Measurements from ENCODE around the gene CEP104. TPM values are rescaled to one million over a fixed set of nuclear protein-coding genes. Genes with fewer than 3 reads are reported as not detected.

CEP104 gene
- total and polyA plus RNA-seq, 9 of the 15 experiments (the other 6 are each of a cell fraction or from before 2014, with no cell fraction given): 11.2 to 63.4 (median 42.6) TPM

- TF ChIP-seq ARNT (IDR thresholded peaks at IDR 0.05) (no peak), TCFL5 (CRISPR knock-in tag; conservative IDR thresholded peaks at IDR 0.05) (no peak), TCF7 (IDR thresholded peaks at IDR 0.05; ENCODE audit: borderline replicate concordance) (no peak), RBM14 (IDR thresholded peaks at IDR 0.05; ENCODE audit: borderline replicate concordance, insufficient read depth, low read depth, low read length) (no peak), USF2 (CRISPR knock-in tag; IDR thresholded peaks at IDR 0.05) (no peak), MCM7 (IDR thresholded peaks at IDR 0.05) (no peak), SRSF7 (optimal IDR thresholded peaks at IDR 0.05; ENCODE audit: low read depth, low read length) (no peak), HINFP (tag; conservative IDR thresholded peaks at IDR 0.05; ENCODE audit: low read depth) (no peak), E2F3 (CRISPR knock-in tag; IDR thresholded peaks at IDR 0.05) (no peak), ZNF217 (CRISPR knock-in tag; IDR thresholded peaks at IDR 0.05) (no peak), TAF1 (IDR thresholded peaks at IDR 0.05; ENCODE audit: control insufficient read depth, extremely low read depth, insufficient read depth, low read length, severe bottlenecking) (no peak), RBM17 (IDR thresholded peaks at IDR 0.05; ENCODE audit: borderline replicate concordance, low read depth, low read length) (no peak), JUND (IDR thresholded peaks at IDR 0.05; ENCODE audit: borderline replicate concordance, low read depth, low read length) (peak; percentile 28; the same call in 1 of the 2 replicates), JUND (tag; IDR thresholded peaks at IDR 0.05; ENCODE audit: borderline replicate concordance, low read depth, low read length) (no peak; the same call in 2 of the 3 replicates), ZBTB5 (IDR thresholded peaks at IDR 0.05) (no peak), KLF16 (IDR thresholded peaks at IDR 0.05) (peak; percentile 62), SIX5 (IDR thresholded peaks at IDR 0.05; ENCODE audit: borderline replicate concordance in 1 of 2, insufficient read depth in 1 of 2, low read depth in 1 of 2, low read length in 2 of 2) (no peak), DIDO1 (tag; IDR thresholded peaks at IDR 0.05; ENCODE audit: low read depth) (no peak), ZBTB11 (CRISPR knock-in tag; IDR thresholded peaks at IDR 0.05) (no peak)
These were observed 71.4 kb downstream of the CEP104 start (continued) for GRCh38 chr1:3785456-3786157.
